Smooth muscle cell of the brain vasculature (primary cell): ENCODE measurements around the gene RIN3.

ENCODE experiments used
- DNase-seq: peaks from one replicate; pipeline ENCODE4 v3.0.0-alpha.2; 2012; ENCODE audit warnings: low read depth, low spot score

The RIN3 gene

GRCh38 chr14:92577321-92577742 is 63.8 kb downstream of the RIN3 start:
- DNase-seq = no peak

DNA sequence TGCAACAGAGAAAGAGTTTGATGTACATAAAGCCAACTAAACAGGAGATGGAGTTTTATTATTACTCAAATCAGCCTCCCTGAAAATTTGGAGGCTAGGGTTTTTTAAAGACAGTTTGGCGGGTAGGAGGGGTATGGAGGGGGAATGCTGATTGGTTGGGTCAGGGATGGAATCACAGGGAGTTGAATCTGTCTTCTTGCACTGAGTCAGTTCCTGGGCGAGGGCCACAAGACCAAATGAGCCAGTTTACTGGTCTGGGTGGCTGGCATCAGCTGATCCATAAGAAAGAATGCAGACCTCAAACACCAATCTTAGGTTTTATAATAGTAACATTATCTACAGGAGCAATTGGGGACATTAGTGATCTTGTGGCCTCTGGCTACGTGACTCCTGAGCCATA is 64.9 kb downstream of the RIN3 start:
- DNase-seq = no peak

GRCh38 chr14:92579244-92579936 is 65.8 kb downstream of the RIN3 start:
- no peak for DNase-seq

DNA sequence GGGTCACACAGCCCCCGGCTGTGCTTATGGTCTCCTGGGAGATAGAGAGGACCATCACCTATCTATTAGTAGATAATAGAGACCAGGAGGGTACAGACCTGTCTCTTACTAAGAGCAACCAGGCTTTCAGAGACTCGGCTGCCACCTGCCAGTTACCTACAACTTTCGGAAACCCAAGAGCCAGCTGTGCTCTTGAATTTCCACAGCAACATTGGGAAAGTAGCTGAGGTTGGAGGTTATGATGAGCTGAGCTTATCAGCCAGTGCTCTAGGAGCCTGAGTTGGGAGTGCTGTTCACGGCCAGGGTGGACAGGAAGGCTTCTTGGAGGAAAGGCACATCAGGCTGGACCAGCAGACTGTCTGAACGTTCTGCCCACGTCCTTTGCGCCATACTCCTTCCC is 67.6 kb downstream of the RIN3 start:
- no peak for DNase-seq

DNA sequence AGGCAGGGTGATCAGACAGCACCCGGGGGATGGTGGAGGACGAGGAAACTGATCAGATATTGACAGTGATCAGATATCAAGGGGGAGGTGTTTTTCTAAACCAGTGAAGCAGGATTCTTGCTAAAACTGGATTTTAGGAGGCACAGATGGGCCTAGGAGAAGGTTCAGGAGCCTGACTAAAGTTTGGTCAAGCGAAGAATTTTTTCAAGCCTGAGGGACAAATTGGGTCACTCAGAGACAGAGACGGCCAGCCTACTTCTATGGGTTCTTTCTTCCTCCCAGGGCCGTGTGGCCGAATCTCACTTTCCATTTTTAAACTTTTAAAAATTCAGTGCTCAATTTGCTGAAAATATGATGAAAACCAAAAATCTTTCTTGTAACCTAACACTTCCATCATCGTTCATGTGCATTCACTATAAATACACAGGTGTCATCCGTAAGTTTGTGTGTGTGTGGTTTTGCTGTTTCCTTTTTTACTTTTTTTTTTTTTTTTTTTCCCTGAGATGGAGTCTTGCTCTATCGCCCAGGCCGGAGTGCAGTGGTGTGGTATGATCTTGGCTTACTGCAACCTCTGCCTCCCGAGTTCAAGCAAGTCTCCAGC is 68.5 kb downstream of the RIN3 start:
- DNase-seq = no peak

DNA sequence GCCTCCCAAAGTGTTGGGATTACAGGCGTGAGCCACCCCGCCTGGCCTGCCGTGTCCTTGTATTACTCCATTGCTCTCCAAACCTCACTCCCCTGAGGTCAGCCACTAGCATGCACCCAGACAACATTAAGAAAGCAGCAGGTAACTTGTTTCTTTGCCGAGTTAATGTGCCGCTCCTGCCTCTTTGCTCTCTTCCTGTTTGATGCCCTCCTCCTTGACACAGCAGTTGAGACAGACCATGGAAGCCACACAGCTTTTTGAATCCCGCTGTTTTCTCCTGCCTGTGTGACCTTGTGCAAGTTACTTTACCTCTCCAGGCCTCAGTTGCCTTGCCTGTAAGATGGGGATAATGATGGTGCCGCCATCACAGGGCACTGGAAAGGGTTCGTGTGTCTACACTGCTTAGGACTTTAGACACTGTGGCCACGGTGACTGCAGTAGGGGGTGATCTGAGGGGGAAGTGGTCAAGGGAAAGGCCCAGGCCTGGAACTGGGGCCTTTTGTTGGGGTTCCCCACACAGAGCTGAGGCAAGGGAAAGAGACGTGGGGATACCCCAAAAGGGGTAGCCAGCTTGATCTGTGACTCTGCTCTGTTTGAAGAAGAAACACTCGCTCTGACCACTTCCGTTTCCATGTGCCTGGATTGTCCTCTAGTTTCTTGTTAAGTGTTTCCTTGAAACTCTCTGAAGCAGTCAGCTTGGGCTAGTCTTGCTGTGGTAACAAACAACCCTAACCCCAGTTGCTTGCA is 69.3 kb downstream of the RIN3 start:
- no peak for DNase-seq

DNA sequence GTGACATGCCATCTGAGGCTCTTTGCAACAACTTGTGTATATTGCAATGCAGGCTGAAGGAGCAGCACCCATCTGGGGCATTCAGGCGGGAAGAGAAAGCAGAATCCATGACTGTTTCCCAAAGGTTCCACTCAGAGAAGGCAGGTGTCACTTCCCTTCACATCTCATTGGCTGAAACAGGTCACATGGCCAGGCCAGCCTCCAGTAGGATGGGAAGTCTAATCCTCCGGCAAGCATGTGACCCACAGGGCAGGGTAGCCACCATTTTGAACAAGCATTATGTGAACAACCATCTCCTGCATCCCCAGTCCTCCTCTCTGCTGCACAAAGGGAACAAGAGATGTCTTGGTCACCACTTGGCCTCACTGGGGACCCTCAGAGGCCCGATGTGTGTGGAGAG is 70.6 kb downstream of the RIN3 start:
- no peak for DNase-seq

- DNase-seq = no peak
Observed at GRCh38 chr14:92584816-92585215, 71.2 kb downstream of the RIN3 start.

DNA sequence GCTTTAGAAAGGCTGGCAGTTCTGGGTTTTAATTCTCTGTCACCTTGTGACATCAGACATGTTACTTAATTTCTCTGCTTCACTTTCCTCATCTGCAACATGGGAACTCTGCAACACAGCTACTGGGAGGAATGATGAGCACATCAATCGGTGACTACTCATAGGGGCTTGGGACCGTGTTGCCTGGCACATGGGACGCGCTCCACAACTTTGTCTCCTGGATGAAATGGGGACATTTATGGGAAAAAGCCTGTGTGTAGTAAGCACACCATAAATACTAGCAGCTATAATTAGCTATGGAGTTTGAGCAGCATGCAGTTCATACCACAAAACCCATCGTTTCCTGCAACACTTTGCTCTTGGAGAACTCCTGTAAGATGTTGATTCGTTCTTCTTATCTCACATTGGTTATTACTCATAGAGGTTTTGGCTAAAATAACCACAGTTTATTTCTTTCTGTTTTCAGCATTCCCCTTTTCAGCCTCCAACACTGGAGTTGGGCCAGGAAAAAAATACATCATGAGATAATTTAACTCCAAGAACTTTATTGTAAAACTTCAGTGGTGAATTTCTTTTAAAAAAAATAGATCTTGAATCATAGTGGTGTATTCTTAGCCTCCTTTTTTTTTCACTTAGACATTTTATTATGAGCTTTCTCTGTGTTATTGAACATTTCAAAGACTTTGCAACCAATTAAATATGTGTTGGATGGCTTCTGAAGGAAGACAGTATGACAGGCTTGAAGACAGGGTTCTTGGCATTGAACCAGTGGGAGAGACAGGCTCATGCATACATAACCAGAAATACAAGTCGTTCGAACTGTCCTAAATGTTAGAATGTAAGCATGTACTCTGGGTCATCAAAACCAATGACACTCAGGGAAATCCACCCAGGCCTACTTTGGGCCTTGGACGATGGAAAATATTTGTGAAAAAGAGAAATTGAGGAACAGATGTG is 72.7 kb downstream of the RIN3 start:
- DNase-seq = no peak

DNA sequence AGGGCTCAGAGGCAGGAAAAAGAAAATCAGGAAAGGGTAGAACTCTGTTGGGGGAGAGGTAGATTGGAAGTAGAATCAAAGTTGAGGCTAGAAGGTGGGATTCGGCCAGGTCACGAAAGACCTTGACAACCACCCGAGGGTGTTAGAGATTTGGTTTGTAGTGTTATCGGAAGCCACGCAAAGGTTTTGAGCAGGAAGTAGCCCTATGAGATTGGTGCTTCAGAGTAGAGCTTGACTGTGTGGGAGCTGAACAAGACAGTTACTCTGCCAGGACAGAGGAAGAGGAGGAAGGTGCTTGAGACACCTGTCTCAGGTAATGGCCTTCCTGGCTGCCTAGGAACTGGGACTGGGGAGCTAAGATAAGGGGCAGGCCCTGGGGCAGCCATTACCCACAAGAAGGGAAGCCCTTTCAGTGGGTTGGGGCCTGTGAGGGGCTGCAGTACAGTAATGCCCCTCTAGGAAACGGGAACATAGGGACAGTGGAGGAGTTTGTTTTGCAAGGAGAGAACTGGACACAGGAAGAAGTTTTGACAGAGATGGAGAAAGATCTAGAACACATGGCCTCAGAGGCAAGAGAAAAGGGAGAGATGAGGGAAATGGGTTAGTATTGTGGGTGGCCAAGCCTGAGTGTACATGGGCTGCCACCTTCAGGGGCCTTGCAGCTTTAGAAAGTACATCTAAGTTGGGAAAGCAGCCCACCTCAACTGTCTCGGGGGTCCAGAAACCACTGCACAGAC is 73.5 kb downstream of the RIN3 start:
- no peak for DNase-seq

GRCh38 chr14:92587700-92588085 is 74.1 kb downstream of the RIN3 start:
- no peak for DNase-seq

- no peak for DNase-seq
Observed at GRCh38 chr14:92589213-92589852, 75.8 kb downstream of the RIN3 start.

- no peak for DNase-seq
Observed at GRCh38 chr14:92590176-92590575, 76.6 kb downstream of the RIN3 start.

- DNase-seq = no peak
Observed at GRCh38 chr14:92590941-92591340, 77.4 kb downstream of the RIN3 start.

GRCh38 chr14:92591346-92591745 is 77.8 kb downstream of the RIN3 start:
- no peak for DNase-seq

- DNase-seq = no peak
Observed at GRCh38 chr14:92595267-92595666, 81.7 kb downstream of the RIN3 start.

DNA sequence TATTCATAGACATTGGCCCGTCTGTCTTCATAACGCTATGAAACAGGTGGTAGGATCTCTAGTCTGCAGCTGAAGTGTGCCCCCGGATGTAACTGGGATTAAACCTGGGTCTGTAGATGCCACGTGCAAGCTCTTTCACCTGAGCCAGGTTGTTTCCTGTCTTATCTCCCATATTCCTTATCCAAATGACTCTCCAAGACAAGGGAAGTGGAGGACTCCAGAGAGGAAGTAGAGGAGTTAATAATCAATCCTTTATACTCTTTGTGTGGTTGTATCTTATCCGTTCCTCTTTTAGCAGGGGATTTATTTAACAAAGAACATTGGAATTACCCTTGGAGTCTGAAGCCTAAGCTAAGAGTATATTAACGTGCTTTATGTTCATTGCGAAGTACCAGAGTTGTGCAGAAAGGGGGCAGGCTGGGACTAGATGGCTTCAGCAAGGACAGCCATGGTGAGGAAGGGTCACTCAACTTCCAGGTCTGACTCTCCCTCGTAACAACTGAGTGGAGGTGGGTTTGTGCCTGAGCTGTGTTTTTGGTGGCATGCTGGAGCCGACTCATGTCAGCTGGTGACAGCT is 82.8 kb downstream of the RIN3 start:
- no peak for DNase-seq

DNA sequence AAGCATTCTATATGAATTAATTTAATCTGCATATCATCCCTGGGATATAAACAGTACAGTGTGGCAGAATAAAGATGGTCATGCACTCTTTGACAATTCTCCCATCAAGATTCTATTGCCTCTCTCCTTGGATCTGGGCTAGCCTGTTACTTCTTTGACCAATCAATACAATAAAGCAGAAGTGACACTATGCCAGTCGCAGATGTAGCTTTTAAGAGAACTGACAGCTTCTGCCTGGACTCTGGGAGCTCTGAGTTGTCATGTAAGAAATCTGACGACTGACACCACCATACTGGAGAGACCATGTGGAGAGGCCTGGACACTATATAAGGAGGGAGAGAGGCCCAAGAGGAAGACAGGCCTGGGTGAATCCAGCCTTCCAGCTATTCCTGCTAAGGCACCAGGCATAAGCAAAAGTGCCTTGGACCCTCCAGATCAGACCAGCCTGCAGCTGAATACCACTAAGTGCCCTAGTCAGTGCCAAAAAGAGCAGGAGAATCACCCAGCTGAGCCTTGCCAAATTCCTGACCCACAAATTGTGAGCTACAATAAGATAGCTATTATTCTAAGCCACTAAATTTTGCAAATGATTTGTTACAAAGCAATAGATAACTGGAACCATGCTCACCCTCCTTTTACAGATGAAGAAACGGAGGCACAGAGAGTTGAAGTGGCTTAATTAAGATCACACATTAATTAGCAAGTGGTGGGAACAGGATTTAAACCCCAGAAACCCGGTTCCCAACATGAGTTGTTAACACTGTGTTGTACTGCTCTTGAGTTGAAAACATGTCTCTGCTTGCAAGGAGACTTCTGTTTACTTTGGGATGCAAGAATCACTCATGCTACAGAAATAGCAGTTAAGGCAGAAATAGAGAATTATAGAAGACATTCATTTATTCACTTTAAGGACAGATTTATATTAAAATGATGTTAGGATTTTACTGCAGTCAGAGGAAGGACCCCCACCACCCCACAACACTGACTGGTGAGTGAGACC is 84.6 kb downstream of the RIN3 start:
- no peak for DNase-seq

DNA sequence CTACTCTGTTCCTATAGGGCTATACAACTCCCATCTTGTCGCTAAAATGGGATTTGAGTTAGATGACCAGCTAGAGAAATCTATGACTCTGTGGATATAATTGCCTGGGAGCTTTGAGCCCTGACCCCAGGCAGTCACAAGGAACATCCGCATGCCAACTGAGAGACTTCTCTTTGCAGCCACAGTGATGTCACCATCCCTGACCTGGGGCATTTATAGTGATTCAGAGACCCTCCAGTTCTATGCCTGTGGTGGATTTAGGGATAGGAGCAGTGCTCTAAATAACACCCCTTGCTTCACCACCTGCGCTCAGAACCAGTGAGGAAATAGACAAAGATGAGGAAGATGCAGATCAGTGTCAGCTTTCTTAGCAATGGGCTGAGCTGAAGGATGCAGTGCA is 86.2 kb downstream of the RIN3 start:
- no peak for DNase-seq
